GM23248 (cell line): Measurements from ENCODE around the gene SEMA5A. TPM values are rescaled to one million over a fixed set of nuclear protein-coding genes. Genes with fewer than 3 reads are reported as not detected.

Experiments used
- DNase-seq: peaks from one replicate; pipeline ENCODE4 v3.0.0-alpha.2; 2015
- H2AFZ ChIP-seq: fragments of 200-600 bp; sonication (generic); 2 replicates; pipeline ENCODE4 v1.6.1; 2016; ENCODE audit warnings: antibody characterized with exemption
- H3F3A ChIP-seq: fragments of 200-600 bp; sonication (generic); 2 replicates; pipeline ENCODE4 v1.6.1; 2016; ENCODE audit warnings: mild to moderate bottlenecking, antibody characterized with exemption, mixed run types; ENCODE audit not compliant: insufficient read depth
- H3K27ac ChIP-seq: fragments of 200-600 bp; sonication (generic); 2 replicates; pipeline ENCODE4 v1.5.1; 2016; ENCODE audit warnings: mild to moderate bottlenecking
- H3K27me3 ChIP-seq: fragments of 200-600 bp; sonication (generic); replicated peaks from 2 replicates; pipeline ENCODE4 v1.6.1; 2016; ENCODE audit warnings: mild to moderate bottlenecking; ENCODE audit not compliant: insufficient read depth
- H3K36me3 ChIP-seq: fragments of 200-600 bp; sonication (generic); 2 replicates; pipeline ENCODE4 v1.6.1; 2016; ENCODE audit warnings: low read depth, mild to moderate bottlenecking
- H3K4me1 ChIP-seq: fragments of 200-600 bp; sonication (generic); 2 replicates; pipeline ENCODE4 v1.6.1; 2016; ENCODE audit warnings: mild to moderate bottlenecking; ENCODE audit not compliant: insufficient read depth
- H3K4me2 ChIP-seq: fragments of 200-600 bp; sonication (generic); one replicate; pipeline ENCODE4 v1.6.1; 2016; ENCODE audit warnings: mild to moderate bottlenecking; ENCODE audit not compliant: unreplicated experiment
- H3K4me3 ChIP-seq: fragments of 200-600 bp; sonication (generic); 2 replicates; pipeline ENCODE4 v1.5.1; 2016; ENCODE audit warnings: mild to moderate bottlenecking
- H3K79me2 ChIP-seq: fragments of 200-600 bp; sonication (generic); 2 replicates; pipeline ENCODE4 v1.6.1; 2016; ENCODE audit warnings: mild to moderate bottlenecking; ENCODE audit not compliant: insufficient read depth
- H3K9ac ChIP-seq: fragments of 200-600 bp; sonication (generic); 2 replicates; pipeline ENCODE4 v1.6.1; 2016; ENCODE audit warnings: mild to moderate bottlenecking
- H3K9me2 ChIP-seq: fragments of 200-600 bp; sonication (generic); 2 replicates; pipeline ENCODE4 v1.6.1; 2016; ENCODE audit warnings: mixed run types, mild to moderate bottlenecking, moderate library complexity; ENCODE audit not compliant: insufficient read depth
- H3K9me3 ChIP-seq: fragments of 200-600 bp; sonication (generic); one replicate; pipeline ENCODE4 v1.6.1; 2017; ENCODE audit warnings: low read depth
- H4K20me1 ChIP-seq: fragments of 200-600 bp; sonication (generic); 2 replicates; pipeline ENCODE4 v1.6.0; 2016; ENCODE audit not compliant: insufficient read depth
- EZH2 ChIP-seq: fragments of 200-600 bp; sonication (generic); IDR thresholded peaks from 2 replicates; pipeline ENCODE4 v1.6.1; 2018; ENCODE audit warnings: antibody characterized with exemption, mild to moderate bottlenecking; ENCODE audit not compliant: insufficient read depth, poor library complexity, severe bottlenecking
- EZH2phosphoT487 ChIP-seq: fragments of 200-600 bp; sonication (generic); IDR thresholded peaks from 2 replicates; pipeline ENCODE4 v1.6.1; 2018; ENCODE audit warnings: antibody characterized with exemption, moderate library complexity, mild to moderate bottlenecking, low read depth; ENCODE audit not compliant: insufficient read depth
- WGBS, 2 experiments: methylation state at CpG; one replicate each; pipeline ENCODE4 v1.1.6; 2015 to 2017; ENCODE audit warnings: low lambda C conversion rate in 2 of 2, low coverage in 1 of 2; ENCODE audit errors: missing lambda C conversion rate in 2 of 2; 5-methylcytosine and 5-hydroxymethylcytosine counted together
- in situ Hi-C: fragments of 300-500 bp; cut with MboI; formaldehyde crosslinking; loops from 2 replicates; pipeline ENCODE4 v1.15.0; 2020
- polyA plus RNA-seq: library from polyadenylated mRNA; unstranded; fragments of >200 nt; fragmentation: Nextera tagmentation; extraction: Ambion mirVana; gene quantifications from 2 replicates; pipeline ENCODE4 v1.2.1, GENCODE V29; 2016
- total RNA-seq: library from RNA; depleted of rRNA; stranded (reverse); fragments of >200 nt; shearing (Covaris generic); gene quantifications from 2 replicates; pipeline ENCODE4 v1.2.3, GENCODE V29; 2014

The SEMA5A gene
- total and polyA plus RNA-seq, 2 experiments from 2014 or later: 33.5 to 38.2 TPM

DNA sequence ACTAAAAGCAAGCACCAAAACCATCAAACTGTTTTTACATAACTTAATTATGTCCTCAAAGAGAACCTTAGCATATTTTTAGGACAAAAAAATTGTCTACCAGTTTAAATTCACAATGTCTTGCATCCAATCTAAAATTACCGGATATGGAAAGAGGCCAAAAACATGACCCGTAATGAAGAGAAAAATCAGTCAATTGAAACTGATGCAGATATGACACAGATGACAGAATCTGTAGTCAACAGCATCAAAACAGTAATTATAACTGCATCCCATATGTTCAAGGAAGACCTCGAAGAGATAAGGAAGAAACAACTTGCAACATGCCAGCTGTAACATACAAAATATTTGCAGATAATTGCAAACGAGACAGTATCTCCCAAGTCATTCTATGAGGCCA is 473.2 kb downstream of the SEMA5A start:
- Histone ChIP-seq H3K9ac (no peak overlapping the region), H3K27ac (no peak overlapping the region), H3K9me2 (no peaks in the 10 kb centered on the region), H3F3A (no peaks in the 10 kb centered on the region), H3K36me3 (no peaks in the 10 kb centered on the region), H3K79me2 (no peaks in the 10 kb centered on the region), H4K20me1 (no peaks in the 10 kb centered on the region), H2AFZ (no peak overlapping the region), H3K4me2 (no peak overlapping the region), H3K27me3 (no peaks in the 10 kb centered on the region), H3K4me1 (peaks cover 6% of the 10 kb centered on the region; the same call in 1 of the 2 replicates), H3K4me3 (no peak overlapping the region), H3K9me3 (no peaks in the 10 kb centered on the region)
- in situ Hi-C loops: no loop called here
- 52 to 59% methylated on average over 4 of the region's 4 CpGs for WGBS, 2 experiments
- no peak for DNase-seq
- TF ChIP-seq EZH2: no peak
- no peak for TF ChIP-seq EZH2phosphoT487

DNA sequence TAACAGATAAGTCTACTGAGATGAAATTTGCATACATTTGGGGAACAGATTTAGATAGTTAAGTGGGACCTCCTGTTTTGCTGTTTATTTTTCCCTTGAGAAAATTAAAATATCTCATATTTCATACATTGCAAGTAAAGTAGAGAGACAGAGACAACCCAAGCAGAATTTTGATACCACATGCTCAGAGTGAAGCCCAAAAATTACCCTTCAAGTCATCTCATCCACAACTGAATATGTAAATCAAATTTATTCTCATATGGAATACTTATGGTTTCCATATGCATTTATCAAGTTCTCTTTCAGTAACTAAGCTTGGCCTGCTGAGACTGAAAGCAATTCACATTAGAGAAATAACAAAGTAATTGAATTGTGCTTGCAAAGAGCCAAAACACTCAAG is 474.4 kb downstream of the SEMA5A start:
- no peak overlapping the region for H3K27ac ChIP-seq
- H3F3A ChIP-seq: no peaks in the 10 kb centered on the region
- TF ChIP-seq EZH2phosphoT487: no peak
- TF ChIP-seq EZH2: no peak
- H3K9ac ChIP-seq: no peak overlapping the region
- no peaks in the 10 kb centered on the region for H3K4me1 ChIP-seq
- no peaks in the 10 kb centered on the region for H3K36me3 ChIP-seq
- H4K20me1 ChIP-seq: no peaks in the 10 kb centered on the region
- DNase-seq: no peak
- no peaks in the 10 kb centered on the region for H3K27me3 ChIP-seq
- no peak overlapping the region for H3K4me2 ChIP-seq
- in situ Hi-C loops: no loop called here
- H2AFZ ChIP-seq: no peak overlapping the region
- no peak overlapping the region for H3K4me3 ChIP-seq
- no peaks in the 10 kb centered on the region for H3K9me2 ChIP-seq
- no peaks in the 10 kb centered on the region for H3K9me3 ChIP-seq
- H3K79me2 ChIP-seq: no peaks in the 10 kb centered on the region

DNA sequence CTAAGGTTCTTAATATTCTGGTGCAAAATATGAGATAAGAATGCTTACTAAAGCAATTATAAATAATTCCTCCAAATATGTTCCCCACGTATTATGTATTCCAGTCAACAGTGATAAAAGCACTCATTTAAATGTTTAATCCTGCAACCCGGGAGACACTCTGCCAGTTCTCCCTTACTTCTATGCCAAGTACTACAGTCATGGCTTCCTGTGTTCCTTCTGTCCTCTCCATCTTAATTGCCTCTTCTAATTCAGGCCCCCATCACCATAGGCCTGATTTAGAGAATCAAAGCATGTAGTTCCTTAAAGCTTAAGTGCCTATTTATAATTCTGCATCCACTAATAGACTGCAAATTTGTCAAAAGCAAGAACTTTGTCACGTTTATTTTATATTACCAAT is 474.8 kb downstream of the SEMA5A start:
- Histone ChIP-seq H3K4me2 (no peak overlapping the region), H3K79me2 (no peaks in the 10 kb centered on the region), H3K9me2 (no peaks in the 10 kb centered on the region), H3F3A (no peaks in the 10 kb centered on the region), H3K9me3 (no peaks in the 10 kb centered on the region), H3K4me3 (no peak overlapping the region), H3K27me3 (no peaks in the 10 kb centered on the region), H3K36me3 (no peaks in the 10 kb centered on the region), H4K20me1 (no peaks in the 10 kb centered on the region), H2AFZ (no peak overlapping the region), H3K27ac (no peak overlapping the region), H3K4me1 (no peaks in the 10 kb centered on the region), H3K9ac (no peak overlapping the region)
- WGBS, 2 experiments: 27 to 29% methylated on average over 3 of the region's 3 CpGs
- in situ Hi-C loops: no loop called here
- TF ChIP-seq EZH2: no peak
- no peak for TF ChIP-seq EZH2phosphoT487
- no peak for DNase-seq

DNA sequence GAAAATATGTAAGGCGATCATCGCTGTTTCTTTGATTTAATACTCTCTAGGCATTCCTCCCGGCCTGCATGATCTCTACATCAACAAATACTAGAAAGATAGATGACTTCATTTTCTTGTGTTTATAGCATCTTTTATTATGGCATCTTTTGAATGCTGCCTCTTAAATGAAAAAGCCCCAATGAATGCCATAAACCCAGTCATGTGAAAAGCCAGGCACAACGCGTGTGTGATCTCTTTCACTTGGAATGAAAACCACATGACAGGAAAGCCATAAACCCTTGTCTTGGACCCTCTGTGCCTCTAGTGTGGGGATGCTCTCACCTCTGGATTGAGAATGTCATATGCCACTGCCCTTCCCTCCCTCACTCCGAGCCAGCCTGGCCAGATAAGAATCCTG is 476.2 kb downstream of the SEMA5A start:
- no peaks in the 10 kb centered on the region for H3K4me1 ChIP-seq
- no peaks in the 10 kb centered on the region for H3F3A ChIP-seq
- DNase-seq: no peak
- H3K27me3 ChIP-seq: no peaks in the 10 kb centered on the region
- peaks cover 3% of the 10 kb centered on the region; the same call in 1 of the 2 replicates for H3K36me3 ChIP-seq
- 85 to 90% methylated on average over 6 of the region's 6 CpGs for WGBS, 2 experiments
- H3K9me3 ChIP-seq: no peaks in the 10 kb centered on the region
- H3K4me2 ChIP-seq: no peak overlapping the region
- in situ Hi-C loops: no loop called here
- H3K27ac ChIP-seq: no peak overlapping the region
- no peaks in the 10 kb centered on the region for H3K9me2 ChIP-seq
- H3K9ac ChIP-seq: no peak overlapping the region
- no peak overlapping the region for H2AFZ ChIP-seq
- H4K20me1 ChIP-seq: no peaks in the 10 kb centered on the region
- no peaks in the 10 kb centered on the region for H3K79me2 ChIP-seq
- TF ChIP-seq EZH2 (no peak), EZH2phosphoT487 (no peak)
- no peak overlapping the region for H3K4me3 ChIP-seq

DNA sequence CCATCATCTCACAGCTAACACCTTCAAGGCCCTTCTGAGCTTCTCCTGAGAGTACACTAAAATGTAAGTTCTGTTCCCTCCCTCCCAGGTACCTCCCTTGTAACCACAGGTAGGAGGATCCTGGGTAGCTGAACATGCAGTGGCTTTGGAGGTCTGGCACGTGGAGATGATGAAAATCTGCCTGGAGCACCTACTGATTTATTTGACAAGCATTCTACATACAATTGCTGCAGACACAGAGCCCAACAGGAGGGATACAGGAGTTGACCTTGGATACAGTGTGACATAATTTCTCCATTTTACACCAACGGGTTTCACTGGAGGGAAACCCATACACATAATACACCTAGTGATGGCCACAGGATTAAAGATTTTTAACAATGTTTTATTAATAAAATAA is 478.7 kb downstream of the SEMA5A start:
- Histone ChIP-seq H3K27ac (no peak overlapping the region), H3K27me3 (no peaks in the 10 kb centered on the region), H2AFZ (no peak overlapping the region), H3K4me3 (no peak overlapping the region), H3K9ac (no peak overlapping the region), H3K4me1 (no peaks in the 10 kb centered on the region), H3K79me2 (no peaks in the 10 kb centered on the region), H3K9me3 (no peaks in the 10 kb centered on the region), H4K20me1 (no peaks in the 10 kb centered on the region), H3K36me3 (peaks cover 4% of the 10 kb centered on the region; the same call in 1 of the 2 replicates), H3K4me2 (no peak overlapping the region), H3F3A (peaks cover 12% of the 10 kb centered on the region; the same call in 1 of the 2 replicates), H3K9me2 (no peaks in the 10 kb centered on the region)
- in situ Hi-C loops: no loop called here
- 43 to 60% methylated on average over 2 of the region's 2 CpGs for WGBS, 2 experiments
- DNase-seq: no peak
- TF ChIP-seq EZH2: no peak
- no peak for TF ChIP-seq EZH2phosphoT487
